ENCODE measurements around the gene CLIP3. TPM values are rescaled to one million over a fixed set of nuclear protein-coding genes. Genes with fewer than 3 reads are reported as not detected.

CLIP3 gene
- total RNA-seq, 1 experiment from 2014 or later, result 3.1 TPM

- H3K4me1 Mint-ChIP-seq (ENCODE audit: low read depth, unreplicated experiment), result peaks cover 8% of the 10 kb centered on the region
- no peak for TF ChIP-seq CTCF (IDR thresholded peaks at IDR 0.05; ENCODE audit: unreplicated experiment)
- H3K36me3 Mint-ChIP-seq (ENCODE audit: insufficient read depth, unreplicated experiment), result no peaks in the 10 kb centered on the region
- CTCF ChIA-PET, result no interaction called here
- H3K27me3 Mint-ChIP-seq (ENCODE audit: unreplicated experiment), result peaks cover 79% of the 10 kb centered on the region
- H3K4me3 Mint-ChIP-seq (ENCODE audit: low read depth, unreplicated experiment), result no peak overlapping the region
- no peaks in the 10 kb centered on the region for H3K9me3 Mint-ChIP-seq (ENCODE audit: low read depth, unreplicated experiment)
- no TSS peak for BruUV-seq (replicated peaks)
- DNase-seq, result no peak
- intact Hi-C loops (cut with micrococcal nuclease; ENCODE audit: unreplicated experiment), result no loop called here
- no peak overlapping the region for H3K27ac Mint-ChIP-seq (ENCODE audit: unreplicated experiment)
Observed at GRCh38 chr19:35973487-35973886, 59.2 kb downstream of the CLIP3 start.

GRCh38 chr19:35966771-35967170 lies 65.9 kb downstream of the CLIP3 start:
- no peaks in the 10 kb centered on the region for H3K36me3 Mint-ChIP-seq (ENCODE audit: insufficient read depth, unreplicated experiment)
- peaks cover 8% of the 10 kb centered on the region for H3K4me1 Mint-ChIP-seq (ENCODE audit: low read depth, unreplicated experiment)
- BruUV-seq (replicated peaks), result no TSS peak
- peaks cover 58% of the 10 kb centered on the region for H3K27me3 Mint-ChIP-seq (ENCODE audit: unreplicated experiment)
- no peak for TF ChIP-seq CTCF (IDR thresholded peaks at IDR 0.05; ENCODE audit: unreplicated experiment)
- intact Hi-C loops (cut with micrococcal nuclease; ENCODE audit: unreplicated experiment), result no loop called here
- H3K27ac Mint-ChIP-seq (ENCODE audit: unreplicated experiment), result no peak overlapping the region
- CTCF ChIA-PET, result interaction anchor here (0.6 to 1.2 kb wide), 3 partner anchors 11 to 432 kb away, joined by 3 to 5 read pairs (median 4); no protein-coding TSS in a partner anchor
- H3K9me3 Mint-ChIP-seq (ENCODE audit: low read depth, unreplicated experiment), result no peaks in the 10 kb centered on the region
- no peak for DNase-seq
- H3K4me3 Mint-ChIP-seq (ENCODE audit: low read depth, unreplicated experiment), result no peak overlapping the region

Other genes with a start within 250 kb of the CLIP3 start
- gene PRODH2, start 220.0 kb downstream of the CLIP3 start, total RNA-seq (2022), result not detected in 2 replicates
- gene NPHS1, start 180.4 kb downstream of the CLIP3 start, total RNA-seq (2022), result not detected in 2 replicates
- 0.17 and 0.26 TPM in 2 replicates for gene KIRREL2, start 176.0 kb downstream of the CLIP3 start, total RNA-seq (2022)
- gene APLP1, start 164.3 kb downstream of the CLIP3 start, total RNA-seq (2022), result 11.5 and 15.8 TPM in 2 replicates
- gene NFKBID, start 132.3 kb downstream of the CLIP3 start, total RNA-seq (2022), result 14.9 and 15.6 TPM in 2 replicates
- gene HCST, start 130.3 kb downstream of the CLIP3 start, total RNA-seq (2022), result not detected in 2 replicates
- gene TYROBP, start 124.6 kb downstream of the CLIP3 start, total RNA-seq (2022), result not detected in 2 replicates
- gene LRFN3, start 96.5 kb downstream of the CLIP3 start, total RNA-seq (2022), result 15.2 and 18.5 TPM in 2 replicates
- 16.9 and 17.1 TPM in 2 replicates for gene SDHAF1, start 37.7 kb downstream of the CLIP3 start, total RNA-seq (2022)
- gene SYNE4, start 24.1 kb downstream of the CLIP3 start, total RNA-seq (2022), result 19.7 and 23.5 TPM in 2 replicates
- 52.6 and 56.7 TPM in 2 replicates for gene ALKBH6, start 18.7 kb downstream of the CLIP3 start, total RNA-seq (2022)
- gene THAP8, start 21.4 kb upstream of the CLIP3 start, total RNA-seq (2022), result 3.2 and 3.3 TPM in 2 replicates
- 25.5 and 29.6 TPM in 2 replicates for gene WDR62, start 22.0 kb upstream of the CLIP3 start, total RNA-seq (2022)
- not detected in 2 replicates for gene OVOL3, start 78.3 kb upstream of the CLIP3 start, total RNA-seq (2022)
- 91.6 and 92.2 TPM in 2 replicates for gene POLR2I, start 82.0 kb upstream of the CLIP3 start, total RNA-seq (2022)
- gene TBCB, start 82.6 kb upstream of the CLIP3 start, total RNA-seq (2022), result 204 and 210 TPM in 2 replicates
- gene CAPNS1, start 107.2 kb upstream of the CLIP3 start, total RNA-seq (2022), result 823 and 894 TPM in 2 replicates
- gene COX7A1, start 119.6 kb upstream of the CLIP3 start, total RNA-seq (2022), result not detected in 2 replicates
- gene ZNF565, start 181.8 kb upstream of the CLIP3 start, total RNA-seq (2022), result 6.3 and 6.7 TPM in 2 replicates
- gene ZNF146, start 182.2 kb upstream of the CLIP3 start, total RNA-seq (2022), result 112 and 123 TPM in 2 replicates

All from Calu3 (cell line).